Stimulated activated CD4-positive, alpha-beta T cell treated with anti-CD3 and anti-CD28 coated beads, Interleukin-4, amount 100 ng/mL, for 24 hours (primary cell): ENCODE measurements around the gene BTF3L4.
"Not testable (repeated sequence)": the region's sequence is repeated elsewhere in the genome, so short reads cannot be mapped to it uniquely, and the experiment has no call there.

Source experiments
- DNase-seq: peaks from one replicate; pipeline ENCODE4 v3.0.0-alpha.2; 2020

The BTF3L4 gene

GRCh38 chr1:52056163-52056936 is at the start of gene BTF3L4:
TSS of gene BTF3L4 (plus strand) at chr1:52056295. CDS start at chr1:52059848, 3,553 bp downstream.
- peak; percentile 95 for DNase-seq

- no peak for DNase-seq
Observed at GRCh38 chr1:52007215-52008002, 48.7 kb upstream of the BTF3L4 start.

GRCh38 chr1:52008071-52008809 is 47.9 kb upstream of the BTF3L4 start:
- DNase-seq = no peak

- DNase-seq = no peak
Observed at GRCh38 chr1:52022133-52022532, 34.0 kb upstream of the BTF3L4 start.

GRCh38 chr1:52026278-52026677 is 29.8 kb upstream of the BTF3L4 start:
- no peak for DNase-seq

GRCh38 chr1:52028328-52028727 is 27.8 kb upstream of the BTF3L4 start:
- DNase-seq = no peak

- not testable (repeated sequence) for DNase-seq
Observed at GRCh38 chr1:52028839-52029238, 27.3 kb upstream of the BTF3L4 start.

GRCh38 chr1:52032124-52032784 is 23.8 kb upstream of the BTF3L4 start:
- DNase-seq = no peak

GRCh38 chr1:52032785-52033131 is 23.3 kb upstream of the BTF3L4 start:
- peak; percentile 8 for DNase-seq

- DNase-seq = peak; percentile 87
Observed at GRCh38 chr1:52033190-52034049, 22.7 kb upstream of the BTF3L4 start, which contains the start of gene KTI12. TSS of gene KTI12 (minus strand) at chr1:52033810. CDS start at chr1:52033761, 49 bp downstream.

GRCh38 chr1:52034050-52034384 is 22.1 kb upstream of the BTF3L4 start:
- DNase-seq = no peak

- no peak for DNase-seq
Observed at GRCh38 chr1:52037402-52037814, 18.7 kb upstream of the BTF3L4 start.

- DNase-seq = no peak
Observed at GRCh38 chr1:52037909-52038308, 18.2 kb upstream of the BTF3L4 start.

GRCh38 chr1:52041551-52042185 is 14.4 kb upstream of the BTF3L4 start:
- DNase-seq = no peak

GRCh38 chr1:52045236-52045635 is 10.9 kb upstream of the BTF3L4 start:
- DNase-seq = no peak

- DNase-seq = not testable (repeated sequence)
Observed at GRCh38 chr1:52045666-52046195, 10.4 kb upstream of the BTF3L4 start.

- not testable (repeated sequence) for DNase-seq
Observed at GRCh38 chr1:52049337-52049736, 6.8 kb upstream of the BTF3L4 start.

- DNase-seq = no peak
Observed at GRCh38 chr1:52053862-52054261, 2.2 kb upstream of the BTF3L4 start.

- DNase-seq = no peak
Observed at GRCh38 chr1:52054496-52055065, 1.5 kb upstream of the BTF3L4 start.

GRCh38 chr1:52055066-52055865 is 829 bp upstream of the BTF3L4 start, which contains the start of gene TXNDC12:
TSS of gene TXNDC12 (minus strand) at chr1:52055191. CDS start at chr1:52055096, 95 bp downstream.
- peak; percentile 74 for DNase-seq
